Uterus (tissue), 2 donors: ENCODE results near the gene TMEM131.

ENCODE experiments used
- CTCF ChIP-seq, 4 experiments: fragments of 200-600 bp in 2 of 4; fragments of 450-650 bp in 2 of 4; sonication (generic) in 2 of 4; IDR thresholded peaks; one replicate each; pipeline ENCODE4 v1.5.1; 2016 to 2019; ENCODE audit warnings: antibody characterized with exemption in 4 of 4, mild to moderate bottlenecking in 2 of 4, moderate library complexity in 1 of 4
- POLR2A ChIP-seq, 2 donors: fragments of 450-650 bp; IDR thresholded peaks; one replicate each; pipeline ENCODE4 v1.6.1; 2016; ENCODE audit warnings: antibody characterized with exemption in 2 of 2, mild to moderate bottlenecking in 1 of 2, moderate library complexity in 1 of 2

GRCh38 chr2:97965116-97965515 is 30.6 kb downstream of the TMEM131 start:
- TF ChIP-seq CTCF (IDR thresholded peaks at IDR 0.05) (no peak), POLR2A (IDR thresholded peaks at IDR 0.05) (no peak)
